DMS153 treated with DMSO at 0.1 percent for 48 hours (cell line): Measurements from ENCODE around the gene BTBD3.

Experiments used
- DNase-seq: peaks from one replicate; lab custom pipeline; 2025; ENCODE audit not compliant: unreplicated experiment; lab: John Stamatoyannopoulos, UW

Gene BTBD3

GRCh38 chr20:11917663-11918062 lies at the start of gene BTBD3:
Gene BTBD3 (plus strand): TSS chr20:11917893. CDS start chr20:11918276, 383 bp downstream.
- peak; percentile 55 for DNase-seq

DNA sequence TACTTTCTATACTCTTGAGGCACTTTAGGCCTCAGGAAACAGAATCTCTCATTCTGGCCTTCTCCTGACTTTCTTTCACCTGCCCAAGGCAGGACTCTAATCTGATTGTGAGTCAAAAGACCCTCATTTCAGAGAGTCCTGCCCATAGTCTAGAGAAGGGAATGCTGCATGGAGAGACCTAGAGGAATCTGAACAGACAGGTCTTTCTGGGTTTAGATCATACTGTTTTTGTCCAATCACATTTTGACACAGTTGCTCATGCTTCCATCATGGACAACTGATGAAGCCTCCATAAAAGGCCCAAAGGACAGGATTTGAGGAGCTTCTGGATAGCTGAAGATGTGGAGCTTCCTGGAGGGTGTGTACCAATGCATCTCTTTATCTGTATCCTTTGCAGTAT lies 48.1 kb upstream of the BTBD3 start:
- DNase-seq = no peak

DNA sequence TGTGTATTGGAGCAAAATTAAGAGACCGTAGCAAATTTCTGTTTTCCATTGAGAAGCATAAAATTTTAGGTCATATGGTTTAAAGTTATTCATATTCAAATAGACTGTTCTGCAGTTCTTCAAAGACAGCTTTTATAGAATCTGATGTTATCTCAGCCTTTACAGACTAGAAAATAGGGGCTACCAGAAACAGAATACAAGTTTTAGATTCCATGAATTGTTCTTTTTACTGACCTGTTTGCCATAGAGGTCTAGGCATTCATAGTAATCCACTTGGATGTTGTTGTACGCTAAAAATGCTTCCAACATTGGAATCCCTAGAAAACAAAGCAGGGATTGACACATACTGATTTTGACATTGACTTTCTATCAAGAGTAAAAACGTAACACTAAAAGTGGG lies 47.3 kb upstream of the BTBD3 start:
- no peak for DNase-seq

GRCh38 chr20:11876555-11876954 lies 41.1 kb upstream of the BTBD3 start:
- DNase-seq = no peak

DNA sequence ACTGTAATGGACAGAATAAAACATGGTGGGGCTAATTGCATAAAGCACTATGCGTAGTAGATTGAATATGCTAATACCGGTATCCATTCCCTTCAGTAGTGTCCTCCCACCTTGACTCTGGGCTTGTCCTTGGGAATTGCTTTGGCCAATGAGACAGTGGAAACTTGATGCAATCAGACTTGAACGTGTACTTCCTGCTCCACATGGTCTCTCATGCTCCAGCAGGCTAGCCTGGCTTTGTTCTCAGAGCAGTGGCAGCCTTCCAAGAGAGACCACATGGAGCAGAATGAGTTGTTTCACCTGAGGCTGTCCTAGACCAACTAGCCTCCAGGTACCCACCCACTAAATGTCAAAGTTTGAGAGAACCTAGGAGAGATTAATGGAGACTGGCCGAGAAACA lies 37.0 kb upstream of the BTBD3 start:
- no peak for DNase-seq

GRCh38 chr20:11881449-11881848 lies 36.2 kb upstream of the BTBD3 start:
- DNase-seq = no peak

GRCh38 chr20:11882651-11883050 lies 35.0 kb upstream of the BTBD3 start:
- no peak for DNase-seq

- no peak for DNase-seq
Observed at GRCh38 chr20:11888648-11889047, 29.0 kb upstream of the BTBD3 start.

- DNase-seq = peak; percentile 91
Observed at GRCh38 chr20:11890331-11891076, 27.2 kb upstream of the BTBD3 start.

DNA sequence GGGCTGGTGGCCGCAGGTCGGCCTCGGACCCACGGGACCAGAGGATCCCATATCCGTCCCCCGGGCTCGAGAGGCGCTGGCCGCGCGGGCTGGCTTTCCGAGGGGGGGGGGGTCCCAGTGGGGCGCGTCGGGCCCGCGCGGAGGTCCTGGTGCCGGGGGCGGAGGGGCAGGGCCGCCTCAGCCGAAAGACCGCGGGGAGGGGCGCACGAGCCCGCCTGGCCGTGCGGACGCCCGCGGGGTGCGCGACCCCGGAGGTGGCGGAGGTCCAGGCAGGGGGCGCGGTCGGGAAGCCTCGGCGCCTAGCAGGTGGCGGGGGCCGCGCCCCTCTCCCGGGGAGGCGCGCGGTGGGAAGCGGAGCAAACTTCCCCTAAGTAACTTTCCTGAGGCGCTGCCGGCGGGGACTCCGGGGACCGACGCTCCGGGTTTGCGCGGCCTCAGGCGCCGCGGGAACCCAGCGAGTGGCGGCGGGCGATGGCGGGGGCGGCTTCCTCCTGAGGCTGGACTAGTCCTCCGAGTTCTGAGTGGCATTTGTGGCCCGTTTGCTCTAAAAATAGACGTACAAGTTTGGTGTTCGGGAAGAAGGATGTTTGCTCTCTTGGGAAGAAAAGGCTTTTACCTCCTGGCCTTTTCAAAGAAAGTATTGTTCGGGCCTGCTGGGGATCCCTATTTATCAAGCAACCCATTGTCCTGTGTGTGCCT lies 26.5 kb upstream of the BTBD3 start:
- no peak for DNase-seq

GRCh38 chr20:11891776-11892545 lies 25.7 kb upstream of the BTBD3 start:
- DNase-seq = peak; percentile 44

DNA sequence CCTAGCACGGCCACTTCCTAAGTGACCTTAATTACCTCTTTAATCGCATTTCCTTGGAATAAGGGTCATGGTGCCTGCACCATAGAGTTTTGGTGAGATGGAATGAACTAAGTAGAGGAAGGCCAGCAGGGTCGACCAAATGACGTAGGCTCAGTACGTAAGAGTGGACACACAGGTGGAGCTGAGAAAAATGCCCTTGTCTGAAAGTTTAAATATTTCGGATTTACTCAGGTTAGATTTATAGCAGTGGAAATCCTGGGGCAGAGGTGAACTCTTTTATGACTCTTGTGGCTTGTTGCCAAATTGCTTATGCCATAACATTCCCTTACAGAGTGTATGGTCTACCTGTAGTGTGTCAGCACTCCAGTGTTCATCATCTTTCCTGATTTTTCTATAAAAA lies 23.6 kb upstream of the BTBD3 start:
- no peak for DNase-seq

GRCh38 chr20:11895861-11896387 lies 21.8 kb upstream of the BTBD3 start:
- DNase-seq = no peak

DNA sequence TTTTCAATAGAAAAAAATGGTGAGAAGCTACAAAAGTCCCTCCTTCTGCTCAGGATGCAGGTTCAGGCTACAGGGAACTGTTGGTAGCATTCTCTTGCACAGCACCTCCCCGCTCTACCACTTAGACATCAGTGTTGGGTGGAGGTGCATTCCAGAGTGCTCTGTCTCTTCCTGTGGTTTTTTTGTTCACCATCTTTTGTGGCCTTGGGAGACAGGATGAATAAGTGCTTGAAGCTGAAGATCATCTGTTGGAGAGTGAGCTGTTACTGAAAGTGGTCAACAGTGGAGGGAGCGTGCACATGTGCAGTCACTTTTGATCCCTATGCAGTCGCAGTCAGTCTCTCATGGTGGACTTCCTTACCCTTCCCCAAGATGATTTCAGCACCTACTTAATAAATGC lies 16.6 kb upstream of the BTBD3 start:
- no peak for DNase-seq

GRCh38 chr20:11902285-11902697 lies 15.4 kb upstream of the BTBD3 start:
- DNase-seq = no peak

DNA sequence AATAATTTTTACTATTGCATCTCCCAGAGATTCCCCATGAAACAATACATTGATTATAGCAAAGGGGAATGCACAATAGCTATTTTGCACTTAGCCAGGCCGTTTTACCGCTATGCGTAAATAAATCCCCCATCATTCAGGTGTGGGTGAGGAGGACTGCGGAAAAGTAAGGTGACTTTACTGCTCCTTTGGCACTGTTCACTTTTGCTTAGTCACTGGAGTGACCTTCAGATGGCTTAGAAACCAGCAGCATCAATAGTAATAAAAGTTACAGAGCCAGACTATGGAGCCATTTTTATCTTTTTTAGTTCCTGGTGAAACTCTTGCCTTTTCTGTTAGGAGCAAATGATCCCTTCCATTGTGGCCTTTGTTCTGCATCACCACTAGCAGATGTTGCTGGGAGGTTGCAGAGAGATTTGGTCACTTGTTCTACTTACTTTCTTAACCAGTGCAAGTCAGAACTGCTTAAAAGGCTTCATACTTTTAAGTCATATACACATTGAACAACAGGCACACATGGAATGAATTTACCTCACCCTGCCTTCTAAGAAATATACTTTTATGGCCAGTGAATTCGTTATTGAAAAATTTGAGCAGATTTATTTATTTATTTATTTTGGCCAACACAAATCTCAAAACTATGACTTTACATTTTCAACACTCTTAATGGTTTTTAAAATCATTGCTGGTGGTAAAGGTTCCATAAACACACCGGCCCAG lies 12.1 kb upstream of the BTBD3 start:
- DNase-seq = no peak

- DNase-seq = peak; percentile 73
Observed at GRCh38 chr20:11906626-11907480, 10.8 kb upstream of the BTBD3 start.

GRCh38 chr20:11907621-11908020 lies 10.1 kb upstream of the BTBD3 start:
- no peak for DNase-seq

DNA sequence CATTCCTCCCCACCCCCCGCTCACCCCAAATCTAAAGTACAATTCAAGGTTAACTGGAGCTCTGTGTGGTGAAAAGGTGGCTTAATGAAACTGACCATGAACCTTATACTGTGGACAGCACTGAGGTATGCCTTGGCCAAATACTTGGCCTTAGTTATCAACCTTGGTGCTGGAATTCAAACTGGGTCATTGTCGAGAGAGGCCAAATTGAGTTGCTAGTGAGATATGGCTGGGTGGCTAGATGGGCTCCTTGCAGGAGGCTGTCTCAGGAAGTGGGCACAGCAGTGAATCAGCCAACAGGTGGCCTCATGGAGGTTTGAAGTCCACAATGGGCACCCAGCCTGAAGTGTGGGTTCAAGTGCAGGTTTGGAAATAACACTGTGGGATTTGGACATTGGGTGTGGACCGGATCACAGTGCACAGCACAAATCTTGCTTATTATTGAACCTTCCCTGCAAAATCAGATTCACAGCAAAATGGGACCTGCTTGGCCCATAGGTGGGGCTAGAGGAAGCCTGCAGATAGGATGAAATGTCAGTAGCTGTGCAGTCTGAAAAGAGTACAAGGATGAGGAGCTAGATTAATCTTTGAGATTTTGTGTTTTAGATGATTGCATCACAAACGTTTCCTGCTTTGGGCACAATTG lies 5.6 kb upstream of the BTBD3 start:
- no peak for DNase-seq
